Mesothelial cell of epicardium (in vitro differentiated cells): ENCODE data around the gene UBALD1. TPM values are rescaled to one million over a fixed set of nuclear protein-coding genes. Genes with fewer than 3 reads are reported as not detected.
"Not testable (repeated sequence)": the region's sequence is repeated elsewhere in the genome, so short reads cannot be mapped to it uniquely, and the experiment has no call there.

Experiments
- DNase-seq, 2 experiments: peaks; one replicate each; pipeline ENCODE4 v3.0.0; 2021; ENCODE audit warnings: low spot score in 2 of 2; ENCODE audit not compliant: unreplicated experiment in 2 of 2
- H3K27ac Mint-ChIP-seq: 2 replicates; pipeline ENCODE4 v1.8.0; 2021; ENCODE audit warnings: mixed read lengths
- H3K27me3 Mint-ChIP-seq: 2 replicates; pipeline ENCODE4 v1.8.0; 2021; ENCODE audit warnings: low read depth, mixed read lengths
- H3K36me3 Mint-ChIP-seq: 2 replicates; pipeline ENCODE4 v1.8.0; 2021; ENCODE audit warnings: mixed read lengths
- H3K4me1 Mint-ChIP-seq: 2 replicates; pipeline ENCODE4 v1.8.0; 2021; ENCODE audit warnings: mixed read lengths
- H3K4me3 Mint-ChIP-seq: 2 replicates; pipeline ENCODE4 v1.8.0; 2021; ENCODE audit warnings: mild to moderate bottlenecking, moderate library complexity, mixed read lengths
- H3K9me3 Mint-ChIP-seq: 2 replicates; pipeline ENCODE4 v1.8.0; 2021; ENCODE audit warnings: mixed read lengths
- total RNA-seq: library from RNA; stranded (reverse); gene quantifications from 3 replicates; pipeline ENCODE4 v1.2.1, GENCODE V29; 2021
- TF ChIP-seq, protein P1 (sequence below): fragments of 200-600 bp; sonication (generic); IDR thresholded peaks from one replicate; pipeline ENCODE4 v1.5.0; 2021; ENCODE audit warnings: antibody characterized with exemption; ENCODE audit not compliant: unreplicated experiment

UBALD1 gene
- total RNA-seq, 1 donor from 2014 or later = 59.3 TPM

DNA sequence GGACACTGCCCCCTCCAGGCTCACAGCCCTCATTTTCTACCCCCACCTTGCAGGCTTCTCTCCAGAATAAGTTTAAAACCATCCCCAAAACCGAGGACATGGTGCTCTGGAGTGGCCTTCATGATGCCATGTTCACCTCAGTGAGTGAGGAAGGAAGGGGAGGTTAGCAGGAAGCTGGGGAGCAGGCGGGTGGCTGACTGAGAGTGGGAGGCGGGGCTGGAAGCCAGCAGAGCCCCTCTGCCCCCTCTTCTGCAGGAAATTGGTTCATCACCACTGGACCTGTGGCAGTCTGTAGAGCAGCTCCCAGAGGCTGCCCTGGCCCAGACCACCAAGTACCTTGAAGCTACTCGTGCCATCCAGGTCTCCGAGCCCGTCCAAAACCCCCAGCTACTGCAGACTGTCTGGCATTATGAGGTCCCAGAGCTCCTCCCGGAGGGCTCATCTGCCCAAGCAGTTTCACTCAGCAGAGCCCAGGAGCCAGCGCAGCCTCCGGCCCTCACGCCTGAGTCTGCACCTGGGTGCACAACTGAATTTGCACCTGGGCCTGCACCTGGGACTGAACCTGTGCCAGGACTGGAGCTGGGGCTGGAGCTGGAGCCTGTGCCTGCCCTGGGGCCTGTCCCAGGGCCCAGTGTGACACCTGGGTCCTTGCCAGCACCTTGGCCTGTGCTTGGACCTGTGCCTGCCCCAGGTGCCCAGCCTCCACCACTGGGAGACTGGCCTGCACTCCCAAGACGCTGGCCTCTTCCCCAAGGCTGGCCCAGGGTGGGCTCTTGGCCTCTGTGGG lies 39.6 kb downstream of the UBALD1 start:
- no peaks in the 10 kb centered on the region for H3K9me3 Mint-ChIP-seq
- DNase-seq = no peak
- no peaks in the 10 kb centered on the region for H3K36me3 Mint-ChIP-seq
- TF ChIP-seq, protein P1, sequence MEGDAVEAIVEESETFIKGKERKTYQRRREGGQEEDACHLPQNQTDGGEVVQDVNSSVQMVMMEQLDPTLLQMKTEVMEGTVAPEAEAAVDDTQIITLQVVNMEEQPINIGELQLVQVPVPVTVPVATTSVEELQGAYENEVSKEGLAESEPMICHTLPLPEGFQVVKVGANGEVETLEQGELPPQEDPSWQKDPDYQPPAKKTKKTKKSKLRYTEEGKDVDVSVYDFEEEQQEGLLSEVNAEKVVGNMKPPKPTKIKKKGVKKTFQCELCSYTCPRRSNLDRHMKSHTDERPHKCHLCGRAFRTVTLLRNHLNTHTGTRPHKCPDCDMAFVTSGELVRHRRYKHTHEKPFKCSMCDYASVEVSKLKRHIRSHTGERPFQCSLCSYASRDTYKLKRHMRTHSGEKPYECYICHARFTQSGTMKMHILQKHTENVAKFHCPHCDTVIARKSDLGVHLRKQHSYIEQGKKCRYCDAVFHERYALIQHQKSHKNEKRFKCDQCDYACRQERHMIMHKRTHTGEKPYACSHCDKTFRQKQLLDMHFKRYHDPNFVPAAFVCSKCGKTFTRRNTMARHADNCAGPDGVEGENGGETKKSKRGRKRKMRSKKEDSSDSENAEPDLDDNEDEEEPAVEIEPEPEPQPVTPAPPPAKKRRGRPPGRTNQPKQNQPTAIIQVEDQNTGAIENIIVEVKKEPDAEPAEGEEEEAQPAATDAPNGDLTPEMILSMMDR = no peak
- peaks cover 9% of the 10 kb centered on the region for H3K27me3 Mint-ChIP-seq
- no peak overlapping the region for H3K27ac Mint-ChIP-seq
- no peak overlapping the region for H3K4me3 Mint-ChIP-seq
- no peaks in the 10 kb centered on the region for H3K4me1 Mint-ChIP-seq

DNA sequence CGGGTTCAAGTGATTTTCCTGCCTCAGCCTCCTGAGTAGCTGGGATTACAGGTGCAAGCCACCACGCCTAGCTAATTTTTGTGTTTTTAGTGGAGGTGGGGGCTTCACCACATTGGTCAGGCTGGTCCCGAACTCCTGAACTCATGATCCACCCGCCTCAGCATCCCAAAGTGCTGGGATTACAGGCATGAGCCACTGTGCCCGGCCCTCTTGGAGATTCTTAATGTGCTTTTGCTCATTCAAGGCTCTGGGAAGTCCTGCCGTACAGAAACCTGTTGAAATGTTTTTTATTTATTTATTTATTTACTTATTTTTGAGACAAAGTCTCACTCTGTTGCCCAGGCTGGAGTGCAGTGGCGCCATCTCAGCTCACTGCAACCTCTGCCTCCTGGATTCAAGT lies 40.8 kb downstream of the UBALD1 start:
- not testable (repeated sequence) for H3K27ac Mint-ChIP-seq, H3K4me1 Mint-ChIP-seq

DNA sequence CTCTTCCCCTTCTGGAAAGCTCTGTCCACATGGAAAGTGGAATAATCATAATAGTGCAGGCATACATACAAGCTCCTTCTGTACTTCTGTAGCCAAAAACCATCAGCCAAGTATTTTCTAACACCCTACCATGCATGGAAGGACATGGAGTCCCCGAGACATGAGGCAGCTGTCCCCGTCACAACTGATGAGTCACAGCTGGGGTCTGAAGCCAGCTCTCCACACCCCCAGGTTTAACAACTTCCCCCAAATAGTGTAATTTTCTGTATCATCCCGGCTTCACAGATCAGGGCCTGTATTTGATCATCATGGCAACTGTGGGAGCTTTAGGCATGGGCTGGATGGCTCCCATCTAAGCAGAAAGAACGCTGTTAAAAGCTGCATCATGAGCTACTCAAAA lies 42.0 kb downstream of the UBALD1 start:
- Mint-ChIP-seq H3K36me3 (no peaks in the 10 kb centered on the region), H3K9me3 (no peaks in the 10 kb centered on the region), H3K27ac (no peak overlapping the region), H3K27me3 (peaks cover 13% of the 10 kb centered on the region), H3K4me3 (no peak overlapping the region), H3K4me1 (no peaks in the 10 kb centered on the region)
- TF ChIP-seq, protein P1 = no peak
- DNase-seq = no peak

More for the DNA sequence above, 40.8 kb downstream of the UBALD1 start:
- DNase-seq, H3K4me3 Mint-ChIP-seq, H3K9me3 Mint-ChIP-seq, H3K36me3 Mint-ChIP-seq: not testable (repeated sequence)
- peaks cover 13% of the 10 kb centered on the region for H3K27me3 Mint-ChIP-seq

DNA sequence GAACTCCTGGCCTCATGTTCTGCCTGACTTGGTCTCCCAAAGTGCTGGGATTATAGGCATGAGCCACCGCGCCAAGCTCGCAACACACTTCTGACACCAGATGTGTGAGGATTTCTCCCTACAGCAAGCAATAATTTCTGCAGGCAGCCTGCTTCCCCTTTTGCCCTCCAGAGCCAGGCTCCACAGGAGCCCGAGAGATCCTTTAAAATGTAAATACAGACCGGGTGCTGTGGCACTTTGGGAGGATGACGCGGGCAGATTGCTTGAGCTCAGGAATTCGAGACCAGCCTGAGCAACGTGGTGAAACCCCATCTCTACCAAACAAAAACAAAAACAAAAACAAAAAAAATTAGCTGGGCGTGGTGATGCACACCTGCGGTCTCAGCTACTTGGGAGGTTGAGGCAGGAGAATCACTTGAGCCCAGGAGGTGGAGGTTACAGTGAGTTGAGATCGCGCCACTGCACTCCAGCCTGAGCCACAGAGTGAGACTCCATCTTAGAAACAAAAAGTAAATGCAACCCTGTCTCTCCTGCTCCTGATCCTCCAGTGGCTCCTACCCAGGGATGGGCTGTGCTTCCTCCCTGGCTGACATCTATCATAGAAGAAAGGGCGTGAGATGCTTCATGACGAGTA lies 43.9 kb downstream of the UBALD1 start:
- Mint-ChIP-seq H3K27me3 (peaks cover 13% of the 10 kb centered on the region), H3K4me1 (no peaks in the 10 kb centered on the region), H3K27ac (no peak overlapping the region), H3K4me3 (no peak overlapping the region), H3K36me3 (no peaks in the 10 kb centered on the region), H3K9me3 (no peaks in the 10 kb centered on the region)
- DNase-seq = no peak
- TF ChIP-seq, protein P1 = no peak

DNA sequence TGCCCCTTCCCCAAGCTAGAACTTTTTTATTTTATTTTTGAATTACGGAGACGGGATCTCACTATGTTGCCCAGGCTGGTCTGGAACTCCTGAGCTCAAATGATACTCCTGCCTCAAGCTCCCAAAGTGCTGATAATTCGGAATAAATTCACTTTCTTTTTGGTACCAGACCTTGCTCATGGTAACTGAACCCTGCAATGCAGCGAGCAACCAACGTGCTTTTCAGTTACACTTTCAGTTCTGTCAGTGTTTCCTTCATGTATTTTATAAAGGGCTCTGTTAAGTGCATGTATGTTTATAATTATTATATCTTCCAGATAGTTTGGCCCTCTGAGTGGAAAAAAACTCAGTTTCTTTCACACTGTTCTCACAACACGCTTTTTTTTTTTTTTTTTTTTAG lies 44.6 kb downstream of the UBALD1 start:
- H3K27me3 Mint-ChIP-seq = peaks cover 13% of the 10 kb centered on the region
- TF ChIP-seq, protein P1 = no peak
- no peak overlapping the region for H3K27ac Mint-ChIP-seq
- H3K36me3 Mint-ChIP-seq = no peaks in the 10 kb centered on the region
- no peaks in the 10 kb centered on the region for H3K4me1 Mint-ChIP-seq
- H3K9me3 Mint-ChIP-seq = no peaks in the 10 kb centered on the region
- DNase-seq = no peak
- no peak overlapping the region for H3K4me3 Mint-ChIP-seq

DNA sequence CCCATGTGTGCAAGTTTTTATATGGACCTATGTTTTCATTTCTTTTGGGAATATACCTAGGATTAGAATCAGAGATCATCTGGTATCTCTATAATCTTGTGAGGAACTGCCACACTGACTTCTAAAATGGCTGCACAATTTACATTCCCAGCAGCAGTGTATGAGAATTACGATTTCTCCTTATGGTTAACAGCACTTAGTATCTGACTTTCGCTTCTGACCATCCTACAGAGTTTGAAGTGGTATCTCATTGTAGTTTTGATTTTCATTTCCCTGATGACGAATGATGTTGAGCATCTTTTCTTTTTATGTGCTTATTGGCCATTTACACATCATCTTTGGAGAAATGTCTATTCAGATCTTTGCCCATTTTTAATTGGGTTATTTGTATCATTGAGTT lies 48.5 kb downstream of the UBALD1 start:
- TF ChIP-seq, protein P1 = no peak
- Mint-ChIP-seq H3K4me1 (no peaks in the 10 kb centered on the region), H3K27me3 (peaks cover 9% of the 10 kb centered on the region), H3K27ac (no peak overlapping the region), H3K4me3 (no peak overlapping the region), H3K9me3 (no peaks in the 10 kb centered on the region), H3K36me3 (no peaks in the 10 kb centered on the region)
- DNase-seq = no peak
